A549 (cell line): ENCODE results near the gene RAB3GAP2. TPM values are rescaled to one million over a fixed set of nuclear protein-coding genes. Genes with fewer than 3 reads are reported as not detected.
A peak's percentile ranks its signal among the peaks of the same experiment; 100 is the strongest.
"Not testable (repeated sequence)": the region's sequence is repeated elsewhere in the genome, so short reads cannot be mapped to it uniquely, and the experiment has no call there.

Source experiments
- ATAC-seq, 2 experiments: fragments of 200-7000 bp in 1 of 2; fragments of >200 bp in 1 of 2; cut with Nextera tagmentation in 1 of 2; cut with Tn5 transposase in 1 of 2; 3 replicates each; pipeline versions ENCODE4 v1.8.0 to v1.9.1; 2018 to 2020; ENCODE audit warnings: mild to moderate bottlenecking in 1 of 2, moderate library complexity in 1 of 2
- CTCF ChIA-PET: fragments of 300-600 bp; sonication (Branson Sonifier 250); formaldehyde crosslinking; extraction: SDS; loops from one replicate; lab custom pipeline; 2021; ENCODE audit warnings: antibody characterized with exemption, inconsistent platforms; lab: Yijun Ruan, JAX
- POLR2A ChIA-PET: fragments of 350-600 bp; formaldehyde crosslinking; extraction: SDS; loops from one replicate; lab custom pipeline; 2021; ENCODE audit warnings: antibody characterized with exemption, inconsistent platforms; lab: Yijun Ruan, JAX
- DNase-seq, 2 experiments: peaks; one replicate each; pipeline versions ENCODE4 v3.0.0 to v3.0.0-alpha.2; 2011 to 2016; ENCODE audit warnings: low read depth in 1 of 2, low spot score in 1 of 2
- FAIRE-seq: peaks from 2 replicates; lab custom pipeline; 2011; peaks lifted over from hg19 to GRCh38; lab: Jason Lieb, UNC
- H3K27ac ChIP-seq, 2 experiments: fragments of >200 bp; sonication (Bioruptor Twin); formaldehyde crosslinking; 3 replicates each; pipeline ENCODE4 v1.5.1; 2016 to 2017
- H3K4me1 ChIP-seq: fragments of >200 bp; sonication (Bioruptor Twin); formaldehyde crosslinking; 3 replicates; pipeline ENCODE4 v1.6.1; 2016
- H3K4me2 ChIP-seq: fragments of >200 bp; sonication (Bioruptor Twin); formaldehyde crosslinking; 3 replicates; pipeline ENCODE4 v1.6.1; 2016
- H3K4me3 ChIP-seq: fragments of >200 bp; sonication (Bioruptor Twin); formaldehyde crosslinking; 3 replicates; pipeline ENCODE4 v1.5.1; 2016
- H3K9me3 ChIP-seq: fragments of >200 bp; sonication (Bioruptor Twin); formaldehyde crosslinking; 3 replicates; pipeline ENCODE4 v1.6.1; 2016
- BHLHE40 ChIP-seq: IDR thresholded peaks from 2 replicates; pipeline ENCODE4 v1.6.1; 2012; ENCODE audit warnings: low read depth, low read length, inconsistent platforms
- EP300 ChIP-seq, 2 experiments: fragments of >200 bp; sonication (Bioruptor Twin); formaldehyde crosslinking; IDR thresholded peaks; 2 replicates in 1 of 2; 3 replicates in 1 of 2; pipeline ENCODE4 v1.6.1; 2016 to 2017
- ESRRA ChIP-seq: fragments of 150-350 bp; IDR thresholded peaks from 2 replicates; pipeline ENCODE4 v1.6.1; 2014; ENCODE audit warnings: mild to moderate bottlenecking, low read length, borderline replicate concordance
- FOXS1 ChIP-seq: fragments of 250-450 bp; sonication (Bioruptor Pico); IDR thresholded peaks from 2 replicates; pipeline ENCODE4 v1.5.0; 2020; ENCODE audit warnings: mild to moderate bottlenecking, moderate library complexity
- GATA3 ChIP-seq: IDR thresholded peaks from 2 replicates; pipeline ENCODE4 v1.6.1; 2012; ENCODE audit warnings: borderline replicate concordance
- JUNB ChIP-seq: fragments of >200 bp; sonication (Bioruptor Twin); formaldehyde crosslinking; IDR thresholded peaks from 2 replicates; pipeline ENCODE4 v1.6.1; 2016
- KDM1A ChIP-seq: fragments of 200-600 bp; sonication (generic); IDR thresholded peaks from 2 replicates; pipeline ENCODE4 v1.6.1; 2016; ENCODE audit warnings: low read depth, mild to moderate bottlenecking
- KDM5A ChIP-seq: fragments of 200-600 bp; sonication (generic); IDR thresholded peaks from 2 replicates; pipeline ENCODE4 v1.6.1; 2016; ENCODE audit warnings: antibody characterized with exemption, mild to moderate bottlenecking
- MAFK ChIP-seq: fragments of 450-650 bp; IDR thresholded peaks from 2 replicates; pipeline ENCODE4 v1.6.1; 2014; ENCODE audit not compliant: partially characterized antibody
- NFE2L2 ChIP-seq: fragments of 150-350 bp; conservative IDR thresholded peaks from 2 replicates; pipeline ENCODE4 v1.6.1; 2014; ENCODE audit warnings: low read length
- RAD21 ChIP-seq, 2 experiments: fragments of >200 bp in 1 of 2; sonication (Bioruptor Twin) in 1 of 2; formaldehyde crosslinking in 1 of 2; IDR thresholded peaks in 1 of 2; conservative IDR thresholded peaks in 1 of 2; 2 replicates in 1 of 2; 3 replicates in 1 of 2; pipeline ENCODE4 v1.6.1; 2012 to 2018; ENCODE audit warnings: inconsistent platforms in 1 of 2
- SMC3 ChIP-seq: fragments of >200 bp; sonication (Bioruptor Twin); formaldehyde crosslinking; IDR thresholded peaks from 3 replicates; pipeline ENCODE4 v1.6.1; 2018; ENCODE audit warnings: inconsistent platforms
- WGBS: methylation state at CpG from one replicate; pipeline ENCODE4 v1.1.6; 2017; ENCODE audit errors: missing lambda C conversion rate; 5-methylcytosine and 5-hydroxymethylcytosine counted together
- polyA plus RNA-seq, 4 experiments: library from polyadenylated mRNA; depleted of rRNA in 3 of 4; stranded (reverse); fragments of >200 nt; fragmentation: RNase III in 1 of 4; extraction: RNeasy Plus Mini Kit Qiagen cat#74134 plus additional on column Dnase treatment in 1 of 4; gene quantifications; 2 replicates in 3 of 4; 3 replicates in 1 of 4; pipeline ENCODE4 v1.2.3, GENCODE V29; 2011 to 2017
- TF ChIP-seq, protein P1 (sequence below): fragments of >200 bp; sonication (Bioruptor Twin); formaldehyde crosslinking; IDR thresholded peaks from 3 replicates; pipeline ENCODE4 v1.5.1; 2016

Gene RAB3GAP2
- polyA plus RNA-seq, 2 of the 4 experiments (the other 2 are of a cell fraction): 14.1 to 42.8 TPM

GRCh38 chr1:220218397-220219135, 53.7 kb downstream of the RAB3GAP2 start:
- ATAC-seq (peak; percentile 94 to 98), DNase-seq (peak; percentile 35 to 74)
- H3K4me1 ChIP-seq, FAIRE-seq, H3K9me3 ChIP-seq, H3K27ac ChIP-seq, H3K4me3 ChIP-seq, H3K4me2 ChIP-seq: not testable (repeated sequence)
- ChIA-PET POLR2A (interaction anchor here (1.0 kb wide), 1 partner anchor 54 kb away, joined by 3 read pairs; the partner anchor contains the start of gene RAB3GAP2), CTCF (interaction anchor here (0.6 to 1.6 kb wide), 12 partner anchors 8 to 558 kb away, joined by 3 to 4 read pairs (median 3); no protein-coding TSS in a partner anchor)
- 56% methylated on average over 6 of the region's 6 CpGs for WGBS
- TF ChIP-seq RAD21 (conservative IDR thresholded peaks at IDR 0.05 in 1 of 2, IDR thresholded peaks at IDR 0.05 in 1 of 2): peak; percentile 55 to 61
- TF ChIP-seq, protein P1, sequence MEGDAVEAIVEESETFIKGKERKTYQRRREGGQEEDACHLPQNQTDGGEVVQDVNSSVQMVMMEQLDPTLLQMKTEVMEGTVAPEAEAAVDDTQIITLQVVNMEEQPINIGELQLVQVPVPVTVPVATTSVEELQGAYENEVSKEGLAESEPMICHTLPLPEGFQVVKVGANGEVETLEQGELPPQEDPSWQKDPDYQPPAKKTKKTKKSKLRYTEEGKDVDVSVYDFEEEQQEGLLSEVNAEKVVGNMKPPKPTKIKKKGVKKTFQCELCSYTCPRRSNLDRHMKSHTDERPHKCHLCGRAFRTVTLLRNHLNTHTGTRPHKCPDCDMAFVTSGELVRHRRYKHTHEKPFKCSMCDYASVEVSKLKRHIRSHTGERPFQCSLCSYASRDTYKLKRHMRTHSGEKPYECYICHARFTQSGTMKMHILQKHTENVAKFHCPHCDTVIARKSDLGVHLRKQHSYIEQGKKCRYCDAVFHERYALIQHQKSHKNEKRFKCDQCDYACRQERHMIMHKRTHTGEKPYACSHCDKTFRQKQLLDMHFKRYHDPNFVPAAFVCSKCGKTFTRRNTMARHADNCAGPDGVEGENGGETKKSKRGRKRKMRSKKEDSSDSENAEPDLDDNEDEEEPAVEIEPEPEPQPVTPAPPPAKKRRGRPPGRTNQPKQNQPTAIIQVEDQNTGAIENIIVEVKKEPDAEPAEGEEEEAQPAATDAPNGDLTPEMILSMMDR: peak; percentile 52
- TF ChIP-seq SMC3: peak; percentile 45; the same call in 2 of the 3 replicates

GRCh38 chr1:220217383-220217988, 54.8 kb downstream of the RAB3GAP2 start:
- DNase-seq (peak; percentile 15 to 29), FAIRE-seq (no peak), ATAC-seq (peak in 1 of 2 experiments; percentile 77; a peak in 3 of 6 replicates)
- H3K27ac ChIP-seq: no peak overlapping the region
- ChIA-PET POLR2A (no interaction called here), CTCF (interaction anchor here (0.6 to 1.7 kb wide), 7 partner anchors 10 to 559 kb away, joined by 3 to 6 read pairs (median 4); no protein-coding TSS in a partner anchor)
- 17% methylated on average over 2 of the region's 2 CpGs for WGBS
- no peaks in the 10 kb centered on the region for H3K9me3 ChIP-seq
- H3K4me3 ChIP-seq: no peak overlapping the region
- H3K4me2 ChIP-seq: no peak overlapping the region
- H3K4me1 ChIP-seq: no peaks in the 10 kb centered on the region
- no peak for TF ChIP-seq KDM1A
- no peak for TF ChIP-seq SMC3
- TF ChIP-seq, protein P1: peak; percentile 43

- ChIA-PET POLR2A (no interaction called here), CTCF (no interaction called here)
- Histone ChIP-seq H3K27ac (no peak overlapping the region), H3K4me2 (no peak overlapping the region), H3K4me3 (no peak overlapping the region), H3K9me3 (no peaks in the 10 kb centered on the region), H3K4me1 (no peaks in the 10 kb centered on the region)
- no peak for ATAC-seq
- TF ChIP-seq JUNB (no peak), NFE2L2 (no peak), ESRRA (no peak), KDM5A (no peak), EP300 (IDR thresholded peaks at IDR 0.05) (no peak), GATA3 (no peak), MAFK (no peak), FOXS1 (CRISPR knock-in tag) (no peak), BHLHE40 (no peak)
- DNase-seq: no peak
- peak; percentile 28 for FAIRE-seq
- WGBS: 83% methylated on average over 4 of the region's 4 CpGs
These were observed 58.8 kb downstream of the RAB3GAP2 start for GRCh38 chr1:220213382-220213983.
